Measurements from ENCODE around the gene ARL15. TPM values are rescaled to one million over a fixed set of nuclear protein-coding genes. Genes with fewer than 3 reads are reported as not detected.
A peak's percentile ranks its signal among the peaks of the same experiment; 100 is the strongest.

ARL15 gene
- total RNA-seq, 6 experiments from 2014 or later: 9.8 to 16.0 (median 13.4) TPM

DNA sequence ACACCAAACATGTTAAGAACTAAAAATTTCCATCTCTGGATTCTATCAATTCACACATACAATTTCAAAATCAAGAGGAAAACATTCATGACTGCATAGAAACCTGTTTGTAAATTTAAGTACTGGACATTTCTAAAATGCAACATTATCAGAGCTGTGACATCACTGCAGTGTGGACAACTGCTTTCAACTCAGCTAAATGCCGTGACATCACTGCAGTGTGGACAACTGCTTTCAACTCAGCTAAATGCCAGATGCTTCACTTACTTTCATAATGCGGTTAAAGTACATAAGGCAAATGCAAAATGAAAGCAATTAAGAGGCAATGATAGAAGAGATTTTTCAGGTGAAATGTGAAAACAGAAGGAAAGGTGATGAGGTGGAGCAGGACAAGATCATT is 161.5 kb downstream of the ARL15 start:
- Mint-ChIP-seq H3K27ac (no peak overlapping the region), H3K36me3 (ENCODE audit: low read depth) (no peaks in the 10 kb centered on the region), H3K4me1 (ENCODE audit: low read depth) (peaks cover 15% of the 10 kb centered on the region), H3K9me3 (no peaks in the 10 kb centered on the region), H3K27me3 (ENCODE audit: insufficient read depth) (no peaks in the 10 kb centered on the region), H3K4me3 (no peak overlapping the region)
- DNase-seq: no peak
- TF ChIP-seq, protein P1, sequence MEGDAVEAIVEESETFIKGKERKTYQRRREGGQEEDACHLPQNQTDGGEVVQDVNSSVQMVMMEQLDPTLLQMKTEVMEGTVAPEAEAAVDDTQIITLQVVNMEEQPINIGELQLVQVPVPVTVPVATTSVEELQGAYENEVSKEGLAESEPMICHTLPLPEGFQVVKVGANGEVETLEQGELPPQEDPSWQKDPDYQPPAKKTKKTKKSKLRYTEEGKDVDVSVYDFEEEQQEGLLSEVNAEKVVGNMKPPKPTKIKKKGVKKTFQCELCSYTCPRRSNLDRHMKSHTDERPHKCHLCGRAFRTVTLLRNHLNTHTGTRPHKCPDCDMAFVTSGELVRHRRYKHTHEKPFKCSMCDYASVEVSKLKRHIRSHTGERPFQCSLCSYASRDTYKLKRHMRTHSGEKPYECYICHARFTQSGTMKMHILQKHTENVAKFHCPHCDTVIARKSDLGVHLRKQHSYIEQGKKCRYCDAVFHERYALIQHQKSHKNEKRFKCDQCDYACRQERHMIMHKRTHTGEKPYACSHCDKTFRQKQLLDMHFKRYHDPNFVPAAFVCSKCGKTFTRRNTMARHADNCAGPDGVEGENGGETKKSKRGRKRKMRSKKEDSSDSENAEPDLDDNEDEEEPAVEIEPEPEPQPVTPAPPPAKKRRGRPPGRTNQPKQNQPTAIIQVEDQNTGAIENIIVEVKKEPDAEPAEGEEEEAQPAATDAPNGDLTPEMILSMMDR (IDR thresholded peaks at IDR 0.05): no peak

DNA sequence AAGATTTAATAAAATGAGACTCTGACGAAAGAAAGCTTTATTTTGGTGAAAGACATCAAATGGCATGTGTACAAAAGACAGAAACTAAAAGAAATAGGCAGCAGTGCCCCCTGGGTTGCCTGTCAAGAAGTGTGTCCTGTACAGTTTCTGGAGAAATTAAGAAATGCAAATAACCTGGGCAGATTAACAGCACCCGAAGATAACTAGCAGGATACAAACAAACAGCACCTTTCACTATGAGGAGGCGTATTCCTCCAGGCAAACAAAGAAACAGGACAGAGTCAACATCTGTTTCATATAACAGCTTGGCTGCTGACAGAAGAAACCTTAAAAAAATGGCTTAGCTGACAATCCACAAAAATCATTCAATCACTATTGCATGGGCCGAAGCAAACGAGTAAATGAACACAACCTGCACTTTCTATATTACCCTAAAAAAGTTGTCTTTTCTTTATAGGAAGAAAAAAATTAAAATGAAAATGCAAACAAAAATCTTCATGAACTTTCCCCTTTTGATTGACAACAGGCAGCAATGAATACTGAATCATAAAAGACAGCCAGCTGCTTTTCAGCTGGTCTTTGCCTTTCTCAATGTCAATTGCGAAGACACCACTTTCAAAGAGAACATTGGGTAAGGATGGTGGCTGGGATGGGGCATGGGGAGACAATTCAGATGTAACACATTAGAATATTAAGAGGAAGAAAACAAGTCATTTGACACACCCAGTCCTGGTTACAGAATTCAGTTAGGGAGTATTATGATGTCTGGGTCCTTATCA is 162.1 kb downstream of the ARL15 start:
- Mint-ChIP-seq H3K4me3 (no peak overlapping the region), H3K36me3 (ENCODE audit: low read depth) (no peaks in the 10 kb centered on the region), H3K27ac (no peak overlapping the region), H3K9me3 (no peaks in the 10 kb centered on the region), H3K27me3 (ENCODE audit: insufficient read depth) (no peaks in the 10 kb centered on the region), H3K4me1 (ENCODE audit: low read depth) (peaks cover 15% of the 10 kb centered on the region)
- peak; percentile 5 for DNase-seq
- TF ChIP-seq, protein P1 (IDR thresholded peaks at IDR 0.05): peak; percentile 63

- TF ChIP-seq, protein P1 (IDR thresholded peaks at IDR 0.05): no peak
- Mint-ChIP-seq H3K27me3 (ENCODE audit: insufficient read depth) (no peaks in the 10 kb centered on the region), H3K9me3 (no peaks in the 10 kb centered on the region), H3K36me3 (ENCODE audit: low read depth) (no peaks in the 10 kb centered on the region), H3K4me1 (ENCODE audit: low read depth) (peaks cover 9% of the 10 kb centered on the region), H3K27ac (no peak overlapping the region), H3K4me3 (no peak overlapping the region)
- DNase-seq: no peak
These were observed 163.5 kb downstream of the ARL15 start for GRCh38 chr5:54146916-54147315.

GRCh38 chr5:54146390-54146789 is 164.0 kb downstream of the ARL15 start:
- Mint-ChIP-seq H3K9me3 (no peaks in the 10 kb centered on the region), H3K4me3 (no peak overlapping the region), H3K36me3 (ENCODE audit: low read depth) (no peaks in the 10 kb centered on the region), H3K27me3 (ENCODE audit: insufficient read depth) (no peaks in the 10 kb centered on the region), H3K4me1 (ENCODE audit: low read depth) (peaks cover 9% of the 10 kb centered on the region), H3K27ac (no peak overlapping the region)
- DNase-seq: no peak
- TF ChIP-seq, protein P1 (IDR thresholded peaks at IDR 0.05): no peak

DNA sequence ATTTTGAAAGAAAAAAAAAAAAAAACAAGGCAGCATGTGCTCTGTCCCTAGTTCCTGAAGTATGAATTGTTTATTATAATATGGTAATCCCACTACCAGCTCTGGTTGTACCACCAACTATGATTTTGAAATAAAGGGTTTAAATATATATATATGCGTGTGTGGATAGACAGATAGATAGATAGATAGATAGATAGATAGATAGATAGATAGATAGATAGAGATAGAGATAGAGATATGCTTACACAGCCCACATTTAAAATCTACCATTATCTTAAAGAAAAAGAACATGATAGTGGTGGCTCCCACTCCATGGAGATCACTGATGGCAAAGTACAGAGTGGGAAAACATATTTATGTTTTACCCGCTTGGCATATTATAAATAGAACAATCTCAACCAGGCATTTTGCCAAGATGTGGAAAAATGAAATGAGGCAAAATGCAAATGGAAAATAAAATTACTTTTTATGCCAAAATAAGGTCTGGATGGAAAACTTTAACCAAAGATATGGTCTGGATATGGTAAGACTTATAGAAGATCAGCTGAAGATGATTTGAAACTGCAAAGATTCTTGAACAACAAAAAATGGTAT is 170.0 kb downstream of the ARL15 start:
- Mint-ChIP-seq H3K4me1 (ENCODE audit: low read depth) (peaks cover 5% of the 10 kb centered on the region; the same call in 1 of the 2 replicates), H3K4me3 (no peak overlapping the region), H3K36me3 (ENCODE audit: low read depth) (no peaks in the 10 kb centered on the region), H3K9me3 (no peaks in the 10 kb centered on the region), H3K27me3 (ENCODE audit: insufficient read depth) (no peaks in the 10 kb centered on the region), H3K27ac (no peak overlapping the region)
- no peak for DNase-seq
- TF ChIP-seq, protein P1 (IDR thresholded peaks at IDR 0.05): no peak

All from HFFc6 (cell line).